ENCODE measurements around the gene OSBPL6. TPM values are rescaled to one million over a fixed set of nuclear protein-coding genes. Genes with fewer than 3 reads are reported as not detected.
A peak's percentile ranks its signal among the peaks of the same experiment; 100 is the strongest.

Gene OSBPL6
- total RNA-seq, 2 donors from 2014 or later: 5.5 to 6.1 TPM

- Mint-ChIP-seq H3K27me3 (ENCODE audit: low read depth) (peaks cover 13% of the 10 kb centered on the region), H3K4me3 (no peak overlapping the region), H3K9me3 (no peaks in the 10 kb centered on the region), H3K27ac (no peak overlapping the region), H3K4me1 (ENCODE audit: low read depth) (no peaks in the 10 kb centered on the region), H3K36me3 (ENCODE audit: insufficient read depth in 2 of 2) (no peaks in the 10 kb centered on the region)
- ATAC-seq (replicated peaks in 1 of 2) (no peak), DNase-seq (no peak)
Observed at GRCh38 chr2:178273787-178274360, 79.6 kb downstream of the OSBPL6 start.

GRCh38 chr2:178275600-178275999 lies 81.3 kb downstream of the OSBPL6 start:
- Mint-ChIP-seq H3K27me3 (ENCODE audit: low read depth) (peaks cover 13% of the 10 kb centered on the region), H3K27ac (no peak overlapping the region), H3K4me3 (no peak overlapping the region), H3K36me3 (ENCODE audit: insufficient read depth in 2 of 2) (no peaks in the 10 kb centered on the region), H3K9me3 (no peaks in the 10 kb centered on the region), H3K4me1 (ENCODE audit: low read depth) (no peaks in the 10 kb centered on the region)
- DNase-seq: no peak
- ATAC-seq (replicated peaks in 1 of 2): no peak

GRCh38 chr2:178277741-178278197 lies 83.5 kb downstream of the OSBPL6 start:
- Mint-ChIP-seq H3K27me3 (ENCODE audit: low read depth) (peaks cover 13% of the 10 kb centered on the region), H3K27ac (no peak overlapping the region), H3K36me3 (ENCODE audit: insufficient read depth in 2 of 2) (no peaks in the 10 kb centered on the region), H3K4me3 (no peak overlapping the region), H3K4me1 (ENCODE audit: low read depth) (no peaks in the 10 kb centered on the region), H3K9me3 (no peaks in the 10 kb centered on the region)
- DNase-seq (no peak), ATAC-seq (replicated peaks in 1 of 2) (no peak)

DNA sequence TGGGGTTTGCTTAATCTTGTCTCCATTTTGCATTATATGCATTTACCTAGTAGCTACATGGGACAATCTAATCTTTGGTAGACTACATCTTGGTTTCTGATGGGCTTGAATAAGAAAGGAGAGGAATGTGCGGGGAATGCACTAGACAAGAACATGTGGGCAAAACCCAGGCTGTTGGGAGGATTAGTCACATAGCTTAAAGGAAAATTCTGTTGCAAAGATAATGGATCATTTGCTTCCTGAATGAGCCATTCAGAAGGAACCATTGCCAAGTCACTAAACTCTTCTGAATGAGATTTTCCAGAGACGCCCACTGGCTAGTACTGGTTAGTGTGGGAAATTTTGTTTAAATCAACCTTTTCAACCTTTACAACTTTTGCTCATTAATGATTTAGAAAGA lies 84.8 kb downstream of the OSBPL6 start:
- no peaks in the 10 kb centered on the region for H3K36me3 Mint-ChIP-seq (ENCODE audit: insufficient read depth in 2 of 2)
- no peak for ATAC-seq (replicated peaks in 1 of 2)
- peaks cover 13% of the 10 kb centered on the region for H3K27me3 Mint-ChIP-seq (ENCODE audit: low read depth)

DNA sequence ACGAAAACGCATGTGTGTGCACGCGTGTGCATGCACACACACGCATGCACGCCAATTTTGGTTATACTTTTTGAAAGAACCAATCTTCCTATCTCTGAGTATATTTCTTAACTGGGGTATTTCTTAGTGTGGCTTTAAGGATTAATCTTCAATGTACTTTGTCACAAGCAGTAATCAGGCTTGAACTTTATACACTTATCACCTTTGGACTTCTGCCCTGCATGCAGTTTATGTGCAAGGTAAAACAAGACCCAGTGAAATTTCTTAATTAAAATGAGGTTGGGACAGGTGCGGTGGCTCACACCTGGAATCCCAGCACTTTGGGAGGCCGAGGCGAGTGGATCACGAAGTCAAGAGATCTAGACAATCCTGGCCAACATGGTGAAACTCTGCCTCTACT lies 85.3 kb downstream of the OSBPL6 start:
- Mint-ChIP-seq H3K27me3 (ENCODE audit: low read depth) (peaks cover 13% of the 10 kb centered on the region), H3K27ac (no peak overlapping the region), H3K4me1 (ENCODE audit: low read depth) (no peaks in the 10 kb centered on the region), H3K4me3 (no peak overlapping the region), H3K36me3 (ENCODE audit: insufficient read depth in 2 of 2) (no peaks in the 10 kb centered on the region), H3K9me3 (no peaks in the 10 kb centered on the region)
- DNase-seq (no peak), ATAC-seq (replicated peaks in 1 of 2) (no peak)

More for the DNA sequence above, 84.8 kb downstream of the OSBPL6 start:
- Mint-ChIP-seq H3K27ac (no peak overlapping the region), H3K9me3 (no peaks in the 10 kb centered on the region), H3K4me3 (no peak overlapping the region), H3K4me1 (ENCODE audit: low read depth) (no peaks in the 10 kb centered on the region)
- no peak for DNase-seq

DNA sequence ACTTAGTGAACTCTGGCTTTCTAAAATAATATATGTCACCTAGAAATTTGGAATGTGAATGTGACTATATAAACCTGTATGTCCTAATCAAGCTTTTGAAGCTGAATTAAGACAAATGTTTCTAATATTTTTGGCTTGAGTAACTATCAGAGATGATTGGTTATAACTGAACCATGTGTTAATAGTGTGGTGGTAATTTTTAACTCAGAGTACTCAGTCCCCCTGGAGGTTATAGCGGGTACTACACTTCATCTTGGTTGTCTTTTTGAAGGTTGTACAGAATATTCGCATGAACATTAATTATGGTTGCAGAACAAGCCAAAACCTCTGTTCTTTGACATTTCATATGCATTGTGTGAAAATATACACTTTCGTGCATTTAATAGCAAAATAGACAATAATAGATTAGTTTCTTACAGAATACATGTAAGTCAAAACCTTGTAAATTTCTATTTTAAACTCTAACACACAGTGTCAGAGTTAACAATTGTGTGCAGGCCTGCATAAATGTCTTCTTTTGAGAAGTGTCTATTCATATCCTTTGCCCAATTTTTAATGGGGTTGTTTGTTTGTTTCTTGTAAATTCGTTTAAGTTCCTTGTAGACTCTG lies 86.0 kb downstream of the OSBPL6 start:
- ATAC-seq (replicated peaks in 1 of 2) (peak in 1 of 2 donors; percentile 40), DNase-seq (peak; percentile 23 to 51)
- Mint-ChIP-seq H3K4me3 (no peak overlapping the region), H3K27me3 (ENCODE audit: low read depth) (peaks cover 13% of the 10 kb centered on the region), H3K36me3 (ENCODE audit: insufficient read depth in 2 of 2) (no peaks in the 10 kb centered on the region), H3K9me3 (no peaks in the 10 kb centered on the region), H3K27ac (no peak overlapping the region), H3K4me1 (ENCODE audit: low read depth) (no peaks in the 10 kb centered on the region)

GRCh38 chr2:178282075-178282815 lies 87.9 kb downstream of the OSBPL6 start:
- Mint-ChIP-seq H3K4me1 (ENCODE audit: low read depth) (no peaks in the 10 kb centered on the region), H3K9me3 (no peaks in the 10 kb centered on the region), H3K27ac (no peak overlapping the region), H3K4me3 (no peak overlapping the region), H3K36me3 (ENCODE audit: insufficient read depth in 2 of 2) (no peaks in the 10 kb centered on the region), H3K27me3 (ENCODE audit: low read depth) (peaks cover 11% of the 10 kb centered on the region)
- ATAC-seq (replicated peaks in 1 of 2): no peak
- DNase-seq: no peak

DNA sequence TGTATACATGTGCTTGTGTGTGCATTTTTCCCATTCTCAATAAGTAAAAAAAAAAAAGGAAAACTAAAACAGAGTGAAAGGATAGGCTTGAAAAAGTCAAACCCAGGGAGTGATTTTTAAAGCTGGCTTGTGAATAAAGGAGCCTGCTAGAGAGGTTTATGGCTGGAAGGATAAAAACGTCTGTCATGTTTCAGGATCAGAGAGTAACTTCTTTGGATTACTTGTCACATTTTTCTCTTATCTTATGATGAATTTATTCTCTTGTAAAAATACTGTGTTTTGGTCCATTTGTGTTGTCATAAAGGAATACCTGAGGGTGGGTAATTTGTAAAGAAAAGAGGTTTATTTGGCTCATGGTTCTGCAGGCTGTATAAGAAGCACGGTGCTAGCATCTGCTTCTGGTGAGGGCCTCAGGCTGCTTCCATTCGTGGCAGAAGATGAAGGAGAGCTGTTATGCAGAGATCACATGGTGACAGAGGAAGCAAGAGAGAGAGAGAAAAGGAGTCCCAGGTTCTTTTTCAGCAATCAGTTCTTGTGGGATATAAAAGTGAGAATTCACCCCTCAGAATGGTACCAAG lies 89.1 kb downstream of the OSBPL6 start:
- H3K27ac Mint-ChIP-seq: no peak overlapping the region
- no peaks in the 10 kb centered on the region for H3K36me3 Mint-ChIP-seq (ENCODE audit: insufficient read depth in 2 of 2)
- H3K9me3 Mint-ChIP-seq: no peaks in the 10 kb centered on the region
- DNase-seq: no peak
- H3K4me1 Mint-ChIP-seq (ENCODE audit: low read depth): no peaks in the 10 kb centered on the region
- ATAC-seq (replicated peaks in 1 of 2): no peak
- H3K27me3 Mint-ChIP-seq (ENCODE audit: low read depth): no peaks in the 10 kb centered on the region
- no peak overlapping the region for H3K4me3 Mint-ChIP-seq

DNA sequence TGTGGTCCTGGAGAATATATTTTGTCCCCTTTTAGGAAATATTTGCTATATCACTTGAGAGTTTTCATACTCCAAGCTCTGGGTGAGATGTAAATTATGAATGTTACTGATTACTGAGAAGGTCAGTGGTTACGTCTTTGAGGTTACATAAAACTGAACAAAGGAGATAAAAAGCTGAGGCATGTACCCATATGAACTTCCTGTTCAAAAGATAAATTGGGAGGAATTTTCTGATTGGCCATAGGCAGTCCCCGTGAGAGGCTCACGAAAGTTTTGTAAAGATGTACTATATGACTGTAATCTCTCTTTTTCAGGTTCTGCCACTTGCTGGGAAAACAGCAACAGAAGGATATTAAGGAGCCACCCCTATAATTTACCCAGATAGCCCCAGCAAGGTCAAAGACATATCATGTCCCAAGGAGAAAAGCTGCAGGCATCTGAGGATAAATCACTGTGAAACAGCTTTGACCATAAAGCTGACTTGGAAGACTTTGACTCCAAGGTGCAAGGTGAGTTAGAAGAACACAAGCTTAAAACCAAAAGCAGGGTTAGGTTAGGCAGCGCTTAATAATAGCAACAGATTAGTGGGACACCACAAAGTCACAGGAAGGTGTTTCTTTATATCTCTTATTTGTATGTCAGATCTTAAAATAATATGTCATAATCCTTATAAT lies 90.4 kb downstream of the OSBPL6 start:
- no peaks in the 10 kb centered on the region for H3K36me3 Mint-ChIP-seq (ENCODE audit: insufficient read depth in 2 of 2)
- H3K4me3 Mint-ChIP-seq: no peak overlapping the region
- no peak overlapping the region for H3K27ac Mint-ChIP-seq
- no peaks in the 10 kb centered on the region for H3K9me3 Mint-ChIP-seq
- DNase-seq: no peak
- ATAC-seq (replicated peaks in 1 of 2): no peak
- no peaks in the 10 kb centered on the region for H3K4me1 Mint-ChIP-seq (ENCODE audit: low read depth)
- H3K27me3 Mint-ChIP-seq (ENCODE audit: low read depth): no peaks in the 10 kb centered on the region

DNA sequence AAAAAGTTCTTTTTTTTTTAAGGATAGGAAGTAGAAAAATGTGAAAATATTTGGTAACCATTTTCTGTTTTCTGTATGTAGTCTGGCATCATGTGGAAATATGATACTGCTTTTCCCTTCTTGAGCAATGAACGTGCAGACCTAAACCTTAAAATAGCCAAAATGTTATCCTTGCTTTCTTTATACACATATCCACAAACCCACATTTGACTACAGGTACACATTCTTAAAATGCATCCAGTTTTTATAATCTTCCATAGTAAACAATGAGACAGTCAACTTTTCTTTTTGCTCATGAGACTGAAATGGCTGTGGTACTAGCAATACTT lies 90.9 kb downstream of the OSBPL6 start:
- H3K4me3 Mint-ChIP-seq: no peak overlapping the region
- no peak overlapping the region for H3K27ac Mint-ChIP-seq
- no peak for ATAC-seq (replicated peaks in 1 of 2)
- H3K4me1 Mint-ChIP-seq (ENCODE audit: low read depth): no peaks in the 10 kb centered on the region
- no peaks in the 10 kb centered on the region for H3K27me3 Mint-ChIP-seq (ENCODE audit: low read depth)
- H3K36me3 Mint-ChIP-seq (ENCODE audit: insufficient read depth in 2 of 2): no peaks in the 10 kb centered on the region
- no peaks in the 10 kb centered on the region for H3K9me3 Mint-ChIP-seq
- no peak for DNase-seq

GRCh38 chr2:178286636-178287035 lies 92.3 kb downstream of the OSBPL6 start:
- H3K27me3 Mint-ChIP-seq (ENCODE audit: low read depth): peaks cover 6% of the 10 kb centered on the region

GRCh38 chr2:178287652-178288344 lies 93.5 kb downstream of the OSBPL6 start:
- no peaks in the 10 kb centered on the region for H3K9me3 Mint-ChIP-seq
- ATAC-seq (replicated peaks in 1 of 2) (no peak), DNase-seq (no peak)
- H3K36me3 Mint-ChIP-seq (ENCODE audit: insufficient read depth in 2 of 2): no peaks in the 10 kb centered on the region
- H3K4me3 Mint-ChIP-seq: no peak overlapping the region
- H3K27ac Mint-ChIP-seq: no peak overlapping the region
- peaks cover 16% of the 10 kb centered on the region for H3K27me3 Mint-ChIP-seq (ENCODE audit: low read depth)
- no peaks in the 10 kb centered on the region for H3K4me1 Mint-ChIP-seq (ENCODE audit: low read depth)

More at GRCh38 chr2:178286636-178287035, 92.3 kb downstream of the OSBPL6 start:
- Mint-ChIP-seq H3K4me1 (ENCODE audit: low read depth) (no peaks in the 10 kb centered on the region), H3K9me3 (no peaks in the 10 kb centered on the region), H3K36me3 (ENCODE audit: insufficient read depth in 2 of 2) (no peaks in the 10 kb centered on the region), H3K4me3 (no peak overlapping the region), H3K27ac (no peak overlapping the region)
- DNase-seq (no peak), ATAC-seq (replicated peaks in 1 of 2) (no peak)

Data from activated T-cell treated with anti-CD3 and anti-CD28 coated beads, Interleukin-2, amount 50 U/mL, for 72 hours (primary cell).